Smooth muscle cell (in vitro differentiated cells): Measurements from ENCODE around the gene SH3D21. TPM values are rescaled to one million over a fixed set of nuclear protein-coding genes. Genes with fewer than 3 reads are reported as not detected.

Source experiments
- DNase-seq: peaks from one replicate; lab custom pipeline; 2025; ENCODE audit not compliant: unreplicated experiment; lab: John Stamatoyannopoulos, UW
- H2AFZ ChIP-seq: fragments of 200-600 bp; sonication (generic); 2 replicates; pipeline ENCODE4 v1.6.0; 2016; ENCODE audit warnings: antibody characterized with exemption, low read depth, mild to moderate bottlenecking
- H3F3A ChIP-seq: fragments of 200-600 bp; sonication (generic); 2 replicates; pipeline ENCODE4 v1.6.0; 2017; ENCODE audit warnings: antibody characterized with exemption, low read depth
- H3K27ac ChIP-seq: fragments of 200-600 bp; sonication (generic); 2 replicates; pipeline ENCODE4 v1.5.1; 2016; ENCODE audit warnings: low read depth, mild to moderate bottlenecking
- H3K27me3 ChIP-seq: fragments of 200-600 bp; sonication (generic); 2 replicates; pipeline ENCODE4 v1.6.1; 2016; ENCODE audit warnings: low read depth, mild to moderate bottlenecking
- H3K36me3 ChIP-seq: fragments of 200-600 bp; sonication (generic); 2 replicates; pipeline ENCODE4 v1.5.1; 2016; ENCODE audit warnings: low read depth
- H3K4me1 ChIP-seq: fragments of 200-600 bp; sonication (generic); 2 replicates; pipeline ENCODE4 v1.5.1; 2016; ENCODE audit warnings: low read depth
- H3K4me2 ChIP-seq: fragments of 200-600 bp; sonication (generic); 2 replicates; pipeline ENCODE4 v1.6.0; 2016; ENCODE audit warnings: mild to moderate bottlenecking
- H3K4me3 ChIP-seq: fragments of 200-600 bp; sonication (generic); 2 replicates; pipeline ENCODE4 v1.5.1; 2016; ENCODE audit warnings: mild to moderate bottlenecking
- H3K79me2 ChIP-seq: fragments of 200-600 bp; sonication (generic); 2 replicates; pipeline ENCODE4 v1.6.0; 2016; ENCODE audit warnings: low read depth, mild to moderate bottlenecking
- H3K9ac ChIP-seq: fragments of 200-600 bp; sonication (generic); 2 replicates; pipeline ENCODE4 v1.6.0; 2016; ENCODE audit warnings: low read depth
- H3K9me3 ChIP-seq: fragments of 200-600 bp; sonication (generic); replicated peaks from 2 replicates; pipeline ENCODE4 v1.5.1; 2016; ENCODE audit warnings: low read depth
- H4K20me1 ChIP-seq: fragments of 200-600 bp; sonication (generic); 2 replicates; pipeline ENCODE4 v1.6.0; 2016; ENCODE audit warnings: low read depth
- CTCF ChIP-seq: fragments of 200-600 bp; sonication (generic); IDR thresholded peaks from 2 replicates; pipeline ENCODE4 v1.5.1; 2017; ENCODE audit warnings: borderline replicate concordance, mild to moderate bottlenecking, antibody characterized with exemption; ENCODE audit not compliant: insufficient read depth, poor library complexity, severe bottlenecking
- WGBS: methylation state at CpG from one replicate; pipeline ENCODE4 v1.1.7; 2016; ENCODE audit warnings: low lambda C conversion rate; 5-methylcytosine and 5-hydroxymethylcytosine counted together
- polyA plus RNA-seq: library from polyadenylated mRNA; unstranded; fragments of >200 nt; fragmentation: Nextera tagmentation; extraction: Ambion mirVana; gene quantifications from 2 replicates; pipeline ENCODE4 v1.2.1, GENCODE V29; 2016
- total RNA-seq: library from RNA; depleted of rRNA; stranded (reverse); fragments of >200 nt; gene quantifications from 2 replicates; pipeline ENCODE4 v1.2.3, GENCODE V29; 2014

SH3D21 gene
- total and polyA plus RNA-seq, 2 experiments from 2014 or later = 6.9 to 12.0 TPM

DNA sequence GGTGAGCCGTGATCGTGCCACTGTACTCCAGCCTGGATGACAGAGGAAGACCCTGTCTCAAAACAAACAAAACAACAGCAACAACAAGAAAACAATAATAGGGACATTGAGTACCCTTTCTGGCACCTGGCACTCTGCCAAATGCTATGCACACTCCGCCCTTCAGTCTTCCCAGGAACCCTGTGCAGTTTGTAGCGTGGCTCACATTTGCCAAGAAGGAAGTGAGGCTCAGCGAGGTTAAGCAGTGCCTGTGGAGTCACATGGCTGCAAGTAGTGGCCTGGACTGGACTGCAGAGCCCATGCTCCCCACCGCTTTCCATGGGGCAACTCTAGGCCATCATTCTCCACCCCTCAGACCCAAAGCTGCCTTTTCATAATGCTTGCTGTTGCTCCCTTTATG is 22.5 kb downstream of the SH3D21 start:
- H3K27ac ChIP-seq = no peak overlapping the region
- peaks cover 11% of the 10 kb centered on the region for H3K4me1 ChIP-seq
- H3K9ac ChIP-seq = no peak overlapping the region
- no peaks in the 10 kb centered on the region for H3K36me3 ChIP-seq
- H4K20me1 ChIP-seq = no peaks in the 10 kb centered on the region
- no peak overlapping the region for H2AFZ ChIP-seq
- peaks cover 5% of the 10 kb centered on the region for H3F3A ChIP-seq
- TF ChIP-seq CTCF = no peak
- no peak overlapping the region for H3K4me3 ChIP-seq
- no peak overlapping the region for H3K4me2 ChIP-seq
- H3K79me2 ChIP-seq = no peaks in the 10 kb centered on the region
- no peaks in the 10 kb centered on the region for H3K27me3 ChIP-seq
- no peaks in the 10 kb centered on the region for H3K9me3 ChIP-seq
- DNase-seq = no peak
- 80% methylated on average over 6 of the region's 6 CpGs for WGBS

DNA sequence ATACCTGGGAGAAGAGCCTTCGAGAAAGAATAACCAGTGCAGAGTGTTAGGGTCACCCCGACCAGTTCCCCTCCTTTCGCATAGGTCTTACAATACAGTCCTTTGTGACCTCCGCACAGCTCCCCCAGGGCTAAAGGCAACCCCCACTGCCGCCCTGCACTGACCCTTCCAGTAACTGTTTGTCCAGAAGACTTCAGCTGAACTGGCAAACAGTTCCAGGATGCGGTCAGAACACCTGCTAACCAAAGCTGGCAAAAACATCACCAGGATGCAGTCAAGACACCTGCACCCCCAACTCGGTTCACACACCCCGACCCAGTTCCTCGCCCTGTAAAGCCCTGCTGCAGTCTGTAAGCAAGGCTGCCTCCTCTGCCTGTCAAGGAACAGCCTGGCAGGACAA is 23.6 kb downstream of the SH3D21 start:
- Histone ChIP-seq H3K9me3 (no peaks in the 10 kb centered on the region), H2AFZ (no peak overlapping the region), H3K4me1 (peaks cover under 1% of the 10 kb centered on the region), H3K9ac (no peak overlapping the region), H3F3A (no peaks in the 10 kb centered on the region), H3K4me2 (no peak overlapping the region), H3K27me3 (no peaks in the 10 kb centered on the region), H3K4me3 (no peak overlapping the region), H3K79me2 (no peaks in the 10 kb centered on the region), H3K36me3 (no peaks in the 10 kb centered on the region), H3K27ac (no peak overlapping the region), H4K20me1 (no peaks in the 10 kb centered on the region)
- no peak for TF ChIP-seq CTCF
- no peak for DNase-seq
- 97% methylated on average over 9 of the region's 9 CpGs for WGBS

- no peak for TF ChIP-seq CTCF
- Histone ChIP-seq H3F3A (no peaks in the 10 kb centered on the region), H3K4me2 (no peak overlapping the region), H2AFZ (no peak overlapping the region), H3K79me2 (no peaks in the 10 kb centered on the region), H3K36me3 (no peaks in the 10 kb centered on the region), H3K27ac (no peak overlapping the region), H3K4me1 (no peaks in the 10 kb centered on the region), H3K4me3 (no peak overlapping the region), H3K9ac (no peak overlapping the region), H3K27me3 (no peaks in the 10 kb centered on the region), H3K9me3 (no peaks in the 10 kb centered on the region), H4K20me1 (no peaks in the 10 kb centered on the region)
- WGBS = 93% methylated on average over 15 of the region's 15 CpGs
- no peak for DNase-seq
These were observed 24.8 kb downstream of the SH3D21 start for GRCh38 chr1:36330940-36331339.

- no peaks in the 10 kb centered on the region for H3K79me2 ChIP-seq
- H3K27ac ChIP-seq = no peak overlapping the region
- H4K20me1 ChIP-seq = no peaks in the 10 kb centered on the region
- H3K4me1 ChIP-seq = no peaks in the 10 kb centered on the region
- no peaks in the 10 kb centered on the region for H3K36me3 ChIP-seq
- no peak for DNase-seq
- no peak for TF ChIP-seq CTCF
- H3K4me2 ChIP-seq = no peak overlapping the region
- WGBS = 94% methylated on average over 6 of the region's 6 CpGs
- H3K4me3 ChIP-seq = no peak overlapping the region
- H3K9ac ChIP-seq = no peak overlapping the region
- H2AFZ ChIP-seq = no peak overlapping the region
- no peaks in the 10 kb centered on the region for H3K9me3 ChIP-seq
- H3F3A ChIP-seq = no peaks in the 10 kb centered on the region
- no peaks in the 10 kb centered on the region for H3K27me3 ChIP-seq
These were observed 31.7 kb downstream of the SH3D21 start for GRCh38 chr1:36337830-36338229.
